DMS79 treated with DMSO at 0.1 percent for 48 hours (cell line): ENCODE data around the gene HSPB9.
A peak's percentile ranks its signal among the peaks of the same experiment; 100 is the strongest.

Experiments
- DNase-seq: peaks from one replicate; lab custom pipeline; 2025; lab: John Stamatoyannopoulos, UW

The HSPB9 gene

GRCh38 chr17:42101513-42102292 is 20.9 kb upstream of the HSPB9 start:
- no peak for DNase-seq

- DNase-seq: no peak
These were observed 19.2 kb upstream of the HSPB9 start for GRCh38 chr17:42103221-42103954.

- DNase-seq: no peak
These were observed 18.3 kb upstream of the HSPB9 start for GRCh38 chr17:42104264-42104663.

- no peak for DNase-seq
These were observed 16.6 kb upstream of the HSPB9 start for GRCh38 chr17:42106009-42106408.

GRCh38 chr17:42107124-42107523 is 15.5 kb upstream of the HSPB9 start:
- no peak for DNase-seq

GRCh38 chr17:42107597-42108576 is 14.7 kb upstream of the HSPB9 start:
- DNase-seq: no peak

- no peak for DNase-seq
These were observed 13.5 kb upstream of the HSPB9 start for GRCh38 chr17:42109086-42109485.

- no peak for DNase-seq
These were observed 12.0 kb upstream of the HSPB9 start for GRCh38 chr17:42110301-42111264.

GRCh38 chr17:42111265-42111636 is 11.4 kb upstream of the HSPB9 start:
- no peak for DNase-seq

- DNase-seq: peak; percentile 63
These were observed 10.6 kb upstream of the HSPB9 start for GRCh38 chr17:42111871-42112551.

GRCh38 chr17:42112552-42113176 is 9.9 kb upstream of the HSPB9 start, which contains the start of gene DHX58:
Gene DHX58, minus strand, starts transcription at chr17:42112714. Its CDS starts 822 bp downstream, at chr17:42111892.
- DNase-seq: peak; percentile 91

- DNase-seq: no peak
These were observed 9.1 kb upstream of the HSPB9 start for GRCh38 chr17:42113293-42114069.

- no peak for DNase-seq
These were observed 8.5 kb upstream of the HSPB9 start for GRCh38 chr17:42114118-42114517.

- peak; percentile 70 for DNase-seq
These were observed 5.8 kb upstream of the HSPB9 start for GRCh38 chr17:42116705-42117396.

- DNase-seq: no peak
These were observed 5.0 kb upstream of the HSPB9 start for GRCh38 chr17:42117397-42118125.

GRCh38 chr17:42118126-42118510 is 4.5 kb upstream of the HSPB9 start:
- no peak for DNase-seq

GRCh38 chr17:42118545-42118944 is 4.1 kb upstream of the HSPB9 start:
- peak; percentile 23 for DNase-seq

GRCh38 chr17:42119301-42119700 is 3.3 kb upstream of the HSPB9 start:
- no peak for DNase-seq
